Neural progenitor cell (in vitro differentiated cells): Measurements from ENCODE around the gene EYA3.

Experiments
- CTCF ChIP-seq: fragments of 200-600 bp; sonication (generic); IDR thresholded peaks from 2 replicates; pipeline ENCODE4 v1.5.1; 2017; ENCODE audit warnings: antibody characterized with exemption, mild to moderate bottlenecking
- EZH2 ChIP-seq: fragments of 200-600 bp; sonication (generic); IDR thresholded peaks from 2 replicates; pipeline ENCODE4 v1.6.1; 2017; ENCODE audit warnings: antibody characterized with exemption, mild to moderate bottlenecking, moderate library complexity
- EZH2phosphoT487 ChIP-seq: fragments of 200-600 bp; sonication (generic); IDR thresholded peaks from 2 replicates; pipeline ENCODE4 v1.6.1; 2017; ENCODE audit warnings: antibody characterized with exemption

- TF ChIP-seq CTCF (no peak), EZH2 (no peak), EZH2phosphoT487 (no peak)
Measured at GRCh38 chr1:28050776-28051175, 37.6 kb downstream of the EYA3 start.
